HG03354 (cell line): Measurements from ENCODE around the gene CCDC78.
A peak's percentile ranks its signal among the peaks of the same experiment; 100 is the strongest.
"Not testable (repeated sequence)": the region's sequence is repeated elsewhere in the genome, so short reads cannot be mapped to it uniquely, and the experiment has no call there.

Experiments used
- ATAC-seq: cut with Tn5 transposase; IDR thresholded peaks from one replicate; pipeline ENCODE4 v1.9.1; 2021; ENCODE audit warnings: mild to moderate bottlenecking; ENCODE audit not compliant: unreplicated experiment, poor library complexity, severe bottlenecking

CCDC78 gene

GRCh38 chr16:715477-716199, 10.6 kb downstream of the CCDC78 start:
- peak; percentile 9 for ATAC-seq

- ATAC-seq, result peak; percentile 80
Observed at GRCh38 chr16:714558-715476, 11.4 kb downstream of the CCDC78 start, which contains the start of gene METRN. Gene METRN, plus strand, starts transcription at chr16:715118. Its CDS starts 172 bp downstream, at chr16:715290.

DNA sequence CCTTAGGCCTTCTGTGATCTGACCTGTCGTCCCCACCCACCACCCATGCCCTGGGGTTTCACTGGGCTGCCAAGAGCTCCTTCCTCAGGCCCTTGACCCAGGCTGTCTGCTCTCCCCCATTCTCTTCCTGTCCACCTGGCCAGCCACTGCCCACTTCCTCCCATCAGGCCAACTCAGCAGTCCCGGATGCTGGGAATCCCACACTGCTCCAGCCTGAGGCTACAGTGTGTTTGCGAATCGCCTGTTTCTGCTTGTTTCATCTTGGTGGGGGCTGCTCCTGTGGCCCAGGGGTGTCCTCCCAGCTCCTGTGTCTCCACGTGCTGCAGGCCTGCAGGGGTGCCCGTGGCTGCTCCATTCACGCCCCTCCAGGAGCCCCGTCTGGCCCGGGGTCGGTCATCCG, 12.2 kb downstream of the CCDC78 start:
- no peak for ATAC-seq

- ATAC-seq, result not testable (repeated sequence)
Observed at GRCh38 chr16:712740-713250, 13.4 kb downstream of the CCDC78 start.

GRCh38 chr16:711548-712320, 14.5 kb downstream of the CCDC78 start:
- ATAC-seq, result no peak

DNA sequence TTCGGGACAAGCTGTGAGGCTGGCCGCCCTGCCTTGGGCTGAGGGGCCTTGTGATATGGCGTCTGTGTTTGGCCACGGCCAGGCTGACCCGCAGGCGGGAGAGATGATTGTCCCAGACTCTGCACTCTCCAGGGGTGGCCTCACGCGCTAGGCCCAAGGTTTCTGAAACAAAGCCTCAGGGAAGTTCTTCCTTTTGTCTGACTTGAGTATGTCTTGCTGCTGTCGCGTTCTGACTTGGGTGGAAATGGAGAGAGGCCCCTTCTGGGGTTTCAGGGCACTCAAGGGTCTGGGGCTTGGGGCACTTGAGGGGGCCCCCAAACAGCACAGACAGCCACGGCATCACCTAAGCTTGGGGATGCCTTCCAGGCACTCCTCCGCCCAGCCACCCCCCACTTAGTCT, 15.2 kb downstream of the CCDC78 start:
- no peak for ATAC-seq

DNA sequence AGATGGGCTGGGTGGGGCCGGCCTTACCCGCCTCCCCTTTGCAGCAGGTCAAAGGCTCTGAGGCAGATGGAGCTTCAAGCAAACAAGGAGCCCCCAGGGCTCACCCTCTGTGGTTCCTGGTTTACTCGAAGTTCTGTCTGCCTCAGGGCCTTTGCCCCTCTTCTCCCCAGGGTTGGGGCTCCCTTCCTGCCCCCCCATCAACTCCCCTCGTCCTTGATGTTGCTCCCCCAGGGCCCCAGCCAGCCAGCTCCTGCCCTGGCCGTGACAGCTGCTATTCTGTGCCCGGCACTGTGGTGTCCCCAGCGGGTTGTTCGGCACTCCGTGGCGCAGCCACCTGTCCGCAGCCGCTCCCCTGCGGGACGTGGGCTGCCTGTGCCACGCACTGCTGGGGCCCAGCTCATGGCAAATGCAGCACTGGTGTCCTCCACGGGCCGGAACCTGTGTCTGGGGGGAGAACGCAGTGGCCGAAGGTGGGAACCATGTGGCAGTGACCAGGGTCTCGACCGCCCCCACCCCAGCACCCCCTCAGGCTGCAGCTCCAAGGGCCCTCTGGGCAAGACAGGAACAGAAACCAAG, 15.7 kb downstream of the CCDC78 start:
- ATAC-seq, result no peak

DNA sequence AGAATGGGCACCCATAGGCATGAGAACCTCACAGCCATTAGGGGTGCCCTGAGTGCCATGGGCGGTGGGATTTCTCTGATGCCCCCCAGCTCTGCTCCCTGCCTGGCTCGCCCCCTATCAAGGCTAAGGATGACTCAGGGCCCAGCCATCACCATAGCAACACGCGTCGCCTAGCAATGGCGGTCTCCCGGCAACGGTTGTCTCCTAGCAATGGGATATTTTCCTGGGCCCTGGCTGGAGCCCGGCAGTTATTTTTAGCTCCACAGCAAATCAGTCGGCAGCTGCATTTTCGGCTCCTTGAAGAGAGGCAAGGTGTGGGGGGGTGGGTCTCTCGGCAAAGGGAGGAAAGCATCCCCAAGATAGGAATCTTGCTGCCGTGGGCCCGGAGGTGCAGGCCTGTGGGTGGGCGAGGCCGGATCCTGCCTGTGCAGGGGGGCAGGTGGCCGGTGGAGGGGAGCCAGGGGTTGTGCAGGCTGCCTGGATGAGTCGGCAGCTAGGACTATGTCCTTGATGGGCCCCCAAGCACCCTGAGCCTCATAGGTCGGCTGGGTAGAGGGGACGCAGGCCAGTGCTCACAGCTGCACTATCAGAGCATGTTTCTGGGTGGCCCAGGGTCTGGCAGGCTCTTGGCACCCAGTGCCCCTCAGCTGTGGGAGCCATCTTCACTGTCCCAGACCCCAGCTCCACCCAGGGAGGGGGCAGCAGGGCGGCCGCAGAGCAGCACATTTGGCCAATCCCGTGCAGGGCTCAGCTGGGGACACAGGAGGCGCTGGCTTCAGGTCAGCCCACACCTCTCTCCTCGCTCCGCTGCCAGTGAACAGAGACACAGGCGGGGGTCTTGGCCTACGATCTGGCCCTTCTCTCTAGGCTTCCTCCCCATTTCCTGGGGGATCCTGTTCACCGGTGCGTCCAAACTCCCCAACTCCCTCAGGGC, 16.4 kb downstream of the CCDC78 start:
- ATAC-seq, result no peak

DNA sequence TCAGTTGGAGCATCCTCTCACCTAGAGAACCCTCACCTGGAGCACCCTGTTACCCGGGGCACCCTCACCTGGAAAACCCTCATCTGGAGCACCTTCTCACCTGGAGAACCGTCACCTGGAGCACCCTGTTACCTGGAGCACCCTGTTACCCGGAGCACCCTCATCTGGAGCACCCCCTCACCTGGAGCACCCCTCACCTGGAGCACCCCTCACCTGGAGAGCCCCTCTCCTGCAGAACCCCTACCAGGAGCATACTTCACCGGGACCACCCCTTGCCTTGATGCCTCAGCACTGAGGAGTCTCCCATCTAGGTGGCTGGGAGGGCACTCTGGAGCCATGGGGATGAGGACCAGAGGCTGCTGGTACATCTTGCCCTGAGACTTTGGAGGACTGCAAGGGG, 17.3 kb downstream of the CCDC78 start:
- ATAC-seq, result no peak

- ATAC-seq, result no peak
Observed at GRCh38 chr16:708019-708418, 18.2 kb downstream of the CCDC78 start.

- ATAC-seq, result no peak
Observed at GRCh38 chr16:707062-707538, 19.1 kb downstream of the CCDC78 start.

DNA sequence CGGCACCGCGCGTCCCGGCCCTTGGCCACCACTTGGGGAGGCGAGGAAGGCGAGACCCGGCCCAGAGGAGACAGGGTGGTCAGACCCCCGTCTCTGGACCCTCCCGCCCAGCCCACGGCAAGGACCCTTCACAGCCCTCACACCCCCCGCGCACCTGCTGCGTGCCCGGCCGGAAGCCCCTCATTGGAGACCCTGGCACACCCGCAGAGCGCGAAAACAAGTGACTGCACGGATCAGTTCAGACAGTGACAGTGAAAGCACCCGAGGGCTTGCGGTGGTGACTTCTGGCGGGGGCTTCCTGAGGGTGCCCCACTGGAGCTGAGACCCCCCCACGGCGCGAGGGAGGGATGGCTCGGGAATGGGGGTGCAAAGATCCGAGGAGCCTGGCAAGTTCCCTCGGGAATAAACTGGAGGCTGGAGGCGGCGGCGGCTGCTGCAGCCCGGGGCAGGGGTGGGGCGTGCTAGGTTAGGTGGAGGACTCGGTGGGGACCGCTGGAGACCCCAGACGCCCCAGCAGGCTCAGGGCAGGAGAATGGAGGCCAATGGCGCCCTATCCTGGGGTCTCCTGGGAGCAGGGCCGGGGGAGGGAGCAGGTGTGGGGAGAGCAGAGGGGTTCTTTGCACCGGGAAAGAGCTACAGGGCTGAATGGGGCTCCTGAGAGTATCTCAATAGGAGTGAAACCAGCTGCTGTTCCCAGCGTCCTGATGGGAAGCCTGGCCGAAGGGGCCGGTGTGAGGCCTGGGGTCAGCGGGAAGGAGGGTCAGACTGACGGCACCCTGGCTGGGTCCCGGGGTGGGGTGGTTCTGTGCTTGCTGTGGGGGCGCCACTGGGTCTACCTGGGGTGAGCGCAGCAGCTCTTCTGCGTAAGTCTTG, 19.8 kb downstream of the CCDC78 start:
- ATAC-seq, result no peak

GRCh38 chr16:705431-706188, 20.6 kb downstream of the CCDC78 start, which contains the start of gene FBXL16:
Gene FBXL16, minus strand, starts transcription at chr16:705801. Its CDS starts 8,396 bp downstream, at chr16:697405.
- no peak for ATAC-seq

GRCh38 chr16:704552-705380, 21.5 kb downstream of the CCDC78 start:
- ATAC-seq, result no peak

DNA sequence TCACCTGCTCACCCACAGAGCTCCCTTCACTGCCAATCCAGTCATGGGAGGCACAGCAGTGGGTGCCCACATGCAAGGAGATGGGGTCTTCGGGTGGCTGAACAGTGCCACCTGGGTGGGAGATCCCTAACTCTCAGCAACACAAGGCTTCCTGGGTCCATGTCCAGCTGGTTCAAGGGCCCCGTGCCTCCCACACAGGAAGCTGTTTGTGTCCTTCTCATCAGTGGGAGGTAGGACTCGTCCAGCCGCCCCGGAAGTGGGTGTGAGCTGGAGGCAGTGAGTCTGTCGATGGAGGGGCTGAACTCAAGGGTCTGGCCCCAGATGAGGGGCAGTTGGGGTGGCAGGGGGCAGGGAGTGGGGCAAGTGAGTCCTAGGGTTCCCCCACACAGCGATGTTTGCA, 22.2 kb downstream of the CCDC78 start:
- no peak for ATAC-seq

- ATAC-seq, result no peak
Observed at GRCh38 chr16:703406-703805, 22.8 kb downstream of the CCDC78 start.
